ENCODE results near the gene MAD1L1. TPM values are rescaled to one million over a fixed set of nuclear protein-coding genes. Genes with fewer than 3 reads are reported as not detected.

Gene MAD1L1
- total and polyA plus RNA-seq, 2 of the 13 experiments (the other 11 are each of a cell fraction or from before 2014, with no cell fraction given), result 17.4 to 64.7 TPM

DNA sequence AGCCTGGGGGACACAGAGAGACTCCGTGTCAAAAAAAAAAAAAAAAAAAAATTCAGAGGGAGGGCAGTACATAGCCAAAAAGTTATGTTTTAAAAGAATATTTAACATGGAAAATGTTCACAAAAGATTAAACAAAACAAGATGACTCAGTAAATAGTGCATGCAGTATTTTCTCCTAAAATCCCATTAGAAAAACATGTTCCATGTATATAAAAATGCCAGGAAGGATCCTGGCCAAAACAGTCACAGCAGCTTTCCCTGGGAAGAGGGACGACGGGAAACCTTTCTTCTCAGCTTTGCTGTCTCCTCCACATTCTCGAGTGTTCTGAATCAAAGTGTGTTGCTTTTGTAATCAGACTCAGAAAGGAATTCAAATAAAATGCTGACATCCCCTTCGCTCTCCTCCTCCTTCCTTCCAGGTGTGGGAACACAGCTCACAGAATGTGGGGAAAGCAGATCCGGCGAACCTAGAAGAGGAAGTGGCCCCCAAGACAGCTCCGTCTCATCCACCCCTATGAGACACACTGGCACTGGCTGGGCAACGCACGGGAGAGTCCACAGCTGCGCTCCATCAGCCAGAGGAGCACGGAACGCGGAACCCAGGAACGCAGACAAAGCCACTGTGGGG lies 139.4 kb downstream of the MAD1L1 start:
- H4K20me1 ChIP-seq (ENCODE audit: insufficient read depth, low read length), result no peaks in the 10 kb centered on the region
- 96% methylated on average over 13 of the region's 15 CpGs for WGBS (ENCODE audit: low lambda C conversion rate)
- intact Hi-C loops (cut with micrococcal nuclease; ENCODE audit: unreplicated experiment), result no loop called here
- H2AFZ ChIP-seq (ENCODE audit: low read length), result no peak overlapping the region
- BruUV-seq (replicated peaks), result no TSS peak
- no peak overlapping the region for H3K4me3 ChIP-seq (replicated peaks in 1 of 3; ENCODE audit: insufficient read depth in 1 of 3, low read depth in 2 of 3, low read length in 3 of 3)
- H3K27ac ChIP-seq (ENCODE audit: extremely low read length, insufficient read depth, low read length), result no peak overlapping the region
- H3K27me3 ChIP-seq (ENCODE audit: control insufficient read depth in 1 of 2, insufficient read depth in 2 of 2, low read length in 2 of 2), result no peaks in the 10 kb centered on the region
- CTCF ChIA-PET (ENCODE audit: low intra/inter-chr PET ratio, low total read pairs), result no interaction called here
- no peak for FAIRE-seq
- ATAC-seq, result no peak
- no peak overlapping the region for H3K9ac ChIP-seq (ENCODE audit: insufficient read depth, low read depth, low read length)
- H3K4me1 ChIP-seq (ENCODE audit: insufficient read depth, low read length), result no peaks in the 10 kb centered on the region
- no peak for DNase-seq (ENCODE audit: low spot score)
- peaks cover 5 to 29% of the 10 kb centered on the region in 2 experiments; a peak in 4 of 5 replicates for H3K36me3 ChIP-seq (replicated peaks in 1 of 2; ENCODE audit: control insufficient read depth in 1 of 2, insufficient read depth in 2 of 2, low read length in 2 of 2)
- no peaks in the 10 kb centered on the region for H3K9me3 ChIP-seq (ENCODE audit: low read length)
- no peaks in the 10 kb centered on the region for H3K79me2 ChIP-seq (ENCODE audit: insufficient read depth, low read length)
- H3K4me2 ChIP-seq (ENCODE audit: low read depth, low read length), result no peak overlapping the region
- POLR2A ChIA-PET, result no interaction called here
- TF ChIP-seq ZNF570 (CRISPR knock-in tag; IDR thresholded peaks at IDR 0.05; ENCODE audit: borderline replicate concordance) (no peak), ZNF256 (CRISPR knock-in tag; conservative IDR thresholded peaks at IDR 0.05) (no peak), ZSCAN25 (CRISPR knock-in tag; IDR thresholded peaks at IDR 0.05) (no peak)
- TF ChIP-seq, protein P1, sequence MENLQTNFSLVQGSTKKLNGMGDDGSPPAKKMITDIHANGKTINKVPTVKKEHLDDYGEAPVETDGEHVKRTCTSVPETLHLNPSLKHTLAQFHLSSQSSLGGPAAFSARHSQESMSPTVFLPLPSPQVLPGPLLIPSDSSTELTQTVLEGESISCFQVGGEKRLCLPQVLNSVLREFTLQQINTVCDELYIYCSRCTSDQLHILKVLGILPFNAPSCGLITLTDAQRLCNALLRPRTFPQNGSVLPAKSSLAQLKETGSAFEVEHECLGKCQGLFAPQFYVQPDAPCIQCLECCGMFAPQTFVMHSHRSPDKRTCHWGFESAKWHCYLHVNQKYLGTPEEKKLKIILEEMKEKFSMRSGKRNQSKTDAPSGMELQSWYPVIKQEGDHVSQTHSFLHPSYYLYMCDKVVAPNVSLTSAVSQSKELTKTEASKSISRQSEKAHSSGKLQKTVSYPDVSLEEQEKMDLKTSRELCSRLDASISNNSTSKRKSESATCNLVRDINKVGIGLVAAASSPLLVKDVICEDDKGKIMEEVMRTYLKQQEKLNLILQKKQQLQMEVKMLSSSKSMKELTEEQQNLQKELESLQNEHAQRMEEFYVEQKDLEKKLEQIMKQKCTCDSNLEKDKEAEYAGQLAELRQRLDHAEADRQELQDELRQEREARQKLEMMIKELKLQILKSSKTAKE (CRISPR knock-in tag; IDR thresholded peaks at IDR 0.05; ENCODE audit: borderline replicate concordance), result no peak
- TF ChIP-seq, protein P2, sequence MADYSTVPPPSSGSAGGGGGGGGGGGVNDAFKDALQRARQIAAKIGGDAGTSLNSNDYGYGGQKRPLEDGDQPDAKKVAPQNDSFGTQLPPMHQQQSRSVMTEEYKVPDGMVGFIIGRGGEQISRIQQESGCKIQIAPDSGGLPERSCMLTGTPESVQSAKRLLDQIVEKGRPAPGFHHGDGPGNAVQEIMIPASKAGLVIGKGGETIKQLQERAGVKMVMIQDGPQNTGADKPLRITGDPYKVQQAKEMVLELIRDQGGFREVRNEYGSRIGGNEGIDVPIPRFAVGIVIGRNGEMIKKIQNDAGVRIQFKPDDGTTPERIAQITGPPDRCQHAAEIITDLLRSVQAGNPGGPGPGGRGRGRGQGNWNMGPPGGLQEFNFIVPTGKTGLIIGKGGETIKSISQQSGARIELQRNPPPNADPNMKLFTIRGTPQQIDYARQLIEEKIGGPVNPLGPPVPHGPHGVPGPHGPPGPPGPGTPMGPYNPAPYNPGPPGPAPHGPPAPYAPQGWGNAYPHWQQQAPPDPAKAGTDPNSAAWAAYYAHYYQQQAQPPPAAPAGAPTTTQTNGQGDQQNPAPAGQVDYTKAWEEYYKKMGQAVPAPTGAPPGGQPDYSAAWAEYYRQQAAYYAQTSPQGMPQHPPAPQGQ (CRISPR knock-in tag; IDR thresholded peaks at IDR 0.05; ENCODE audit: borderline replicate concordance), result no peak
- in situ Hi-C loops (cut with HindIII; ENCODE audit: extremely low pct_ligation_motif_present, low pct_unique_long_range_greater_than_20kb), result no loop called here

All from HepG2 (cell line).